SK-N-SH (cell line): ENCODE results near the gene HNRNPC. TPM values are rescaled to one million over a fixed set of nuclear protein-coding genes. Genes with fewer than 3 reads are reported as not detected.

Experiments used
- CTCF ChIA-PET: fragments of 300-600, 350-600 bp; formaldehyde crosslinking; extraction: SDS; loops from one replicate; lab custom pipeline; 2021; lab: Yijun Ruan, JAX
- POLR2A ChIA-PET: fragments of 350-600 bp; sonication (Branson Sonifier 250); formaldehyde crosslinking; extraction: SDS; loops from one replicate; lab custom pipeline; 2020; ENCODE audit warnings: antibody characterized with exemption, inconsistent platforms; lab: Yijun Ruan, JAX
- DNase-seq: peaks from one replicate; pipeline ENCODE4 v3.0.0; 2012
- H2AFZ ChIP-seq: fragments of 200-600 bp; sonication (generic); 2 replicates; pipeline ENCODE4 v1.8.1; 2016; ENCODE audit warnings: antibody characterized with exemption, mild to moderate bottlenecking, low read depth
- H3F3A ChIP-seq: fragments of 200-600 bp; sonication (generic); replicated peaks from 2 replicates; pipeline ENCODE3; 2016; ENCODE audit warnings: antibody characterized with exemption, mild to moderate bottlenecking; ENCODE audit not compliant: insufficient read depth
- H3K27ac ChIP-seq, 2 experiments: fragments of 200-500 bp in 1 of 2; fragments of 200-600 bp in 1 of 2; sonication (Bioruptor generic) in 1 of 2; sonication (generic), shearing (Covaris generic) in 1 of 2; 2 replicates each; pipeline versions ENCODE4 v1.5.1 to v1.6.1; 2014 to 2016; ENCODE audit warnings: low read depth in 2 of 2, inconsistent platforms in 1 of 2, low read length in 1 of 2, mild to moderate bottlenecking in 1 of 2, mixed read lengths in 1 of 2
- H3K27me3 ChIP-seq: fragments of 200-600 bp; sonication (generic), shearing (Covaris generic); 2 replicates; pipeline ENCODE4 v1.6.1; 2016; ENCODE audit warnings: mixed run types; ENCODE audit not compliant: insufficient read depth
- H3K36me3 ChIP-seq, 2 experiments: fragments of 200-500 bp in 1 of 2; fragments of 200-600 bp in 1 of 2; sonication (Bioruptor generic) in 1 of 2; sonication (generic) in 1 of 2; replicated peaks in 1 of 2; 2 replicates each; pipeline versions ENCODE3 to v1.5.1; 2014 to 2016; ENCODE audit warnings: low read length in 1 of 2, mild to moderate bottlenecking in 1 of 2; ENCODE audit not compliant: insufficient read depth in 2 of 2, control insufficient read depth in 1 of 2
- H3K4me1 ChIP-seq, 2 experiments: fragments of 200-500 bp in 1 of 2; fragments of 200-600 bp in 1 of 2; sonication (Bioruptor generic) in 1 of 2; sonication (generic), shearing (Covaris generic) in 1 of 2; 2 replicates each; pipeline versions ENCODE4 v1.5.1 to v1.6.1; 2014 to 2016; ENCODE audit warnings: low read depth in 1 of 2, low read length in 1 of 2, mixed run types in 1 of 2; ENCODE audit not compliant: insufficient read depth in 2 of 2, control insufficient read depth in 1 of 2
- H3K4me2 ChIP-seq: fragments of 200-600 bp; sonication (generic), shearing (Covaris generic); 2 replicates; pipeline ENCODE4 v1.6.1; 2017; ENCODE audit warnings: mixed run types
- H3K4me3 ChIP-seq, 2 experiments: fragments of 200-500 bp in 1 of 2; fragments of 200-600 bp in 1 of 2; sonication (Bioruptor generic) in 1 of 2; sonication (generic), shearing (Covaris generic) in 1 of 2; 2 replicates each; pipeline versions ENCODE4 v1.5.1 to v1.8.1; 2014 to 2016; ENCODE audit warnings: low read depth in 2 of 2, inconsistent platforms in 1 of 2, low read length in 1 of 2, mild to moderate bottlenecking in 1 of 2, mixed read lengths in 1 of 2, moderate library complexity in 1 of 2
- H3K79me2 ChIP-seq: fragments of 200-600 bp; sonication (generic); 2 replicates; pipeline ENCODE4 v1.8.1; 2017; ENCODE audit warnings: mild to moderate bottlenecking; ENCODE audit not compliant: insufficient read depth
- H3K9ac ChIP-seq: fragments of 200-600 bp; sonication (generic); 2 replicates; pipeline ENCODE4 v1.6.1; 2017; ENCODE audit warnings: mixed run types
- H3K9me2 ChIP-seq: fragments of 200-600 bp; sonication (generic); 2 replicates; pipeline ENCODE4 v1.6.1; 2017; ENCODE audit warnings: mixed run types
- H3K9me3 ChIP-seq: fragments of 200-600 bp; sonication (generic); 2 replicates; pipeline ENCODE4 v1.6.1; 2017; ENCODE audit warnings: mixed run types, mild to moderate bottlenecking, moderate library complexity
- H4K20me1 ChIP-seq: fragments of 200-600 bp; sonication (generic); 2 replicates; pipeline ENCODE4 v1.6.1; 2017; ENCODE audit warnings: mild to moderate bottlenecking, mixed run types; ENCODE audit not compliant: insufficient read depth
- EZH2phosphoT487 ChIP-seq: fragments of 200-600 bp; sonication (generic); IDR thresholded peaks from 2 replicates; pipeline ENCODE4 v1.6.1; 2017; ENCODE audit warnings: low read depth, mixed run types, mild to moderate bottlenecking, antibody characterized with exemption, moderate library complexity, borderline replicate concordance
- FOSL2 ChIP-seq: IDR thresholded peaks from 2 replicates; pipeline ENCODE4 v1.4.0; 2012; ENCODE audit warnings: low read depth, mild to moderate bottlenecking, moderate library complexity, borderline replicate concordance
- FOXJ3 ChIP-seq: sonication (generic); formaldehyde crosslinking; IDR thresholded peaks from 2 replicates; pipeline ENCODE4 v1.5.1; 2020; ENCODE audit warnings: mild to moderate bottlenecking, missing genetic modification reagents
- FOXM1 ChIP-seq: IDR thresholded peaks from 2 replicates; pipeline ENCODE4 v1.4.0; 2012; ENCODE audit warnings: low read depth, mild to moderate bottlenecking
- GABPA ChIP-seq: IDR thresholded peaks from 2 replicates; pipeline ENCODE4 v1.4.0; 2012; ENCODE audit warnings: low read depth, mild to moderate bottlenecking
- GATA2 ChIP-seq: sonication (generic); formaldehyde crosslinking; IDR thresholded peaks from 2 replicates; pipeline ENCODE4 v1.5.0; 2020; ENCODE audit warnings: mild to moderate bottlenecking, missing genetic modification reagents
- JUND ChIP-seq: IDR thresholded peaks from 2 replicates; pipeline ENCODE4 v1.4.0; 2012
- RAD21 ChIP-seq: IDR thresholded peaks from 2 replicates; pipeline ENCODE4 v1.6.1; 2012; ENCODE audit warnings: mild to moderate bottlenecking, low read length
- SIN3A ChIP-seq: IDR thresholded peaks from 2 replicates; pipeline ENCODE4 v1.6.1; 2012; ENCODE audit warnings: low read depth, mild to moderate bottlenecking, low read length, moderate library complexity, borderline replicate concordance
- TAF1 ChIP-seq: IDR thresholded peaks from 2 replicates; pipeline ENCODE4 v1.6.1; 2012; ENCODE audit warnings: low read depth, mild to moderate bottlenecking, low read length, moderate library complexity, borderline replicate concordance
- TCF12 ChIP-seq: IDR thresholded peaks from 2 replicates; pipeline ENCODE4 v1.4.0; 2012
- TEAD4 ChIP-seq: IDR thresholded peaks from 2 replicates; pipeline ENCODE4 v1.4.0; 2012; ENCODE audit warnings: mild to moderate bottlenecking, borderline replicate concordance; ENCODE audit not compliant: insufficient read depth
- USF2 ChIP-seq: fragments of 150-350 bp; IDR thresholded peaks from 2 replicates; pipeline ENCODE4 v1.6.1; 2017; ENCODE audit warnings: antibody characterized with exemption, low read length, low read depth, borderline replicate concordance
- WGBS: methylation state at CpG from one replicate; pipeline ENCODE4 v1.1.6; 2017; ENCODE audit warnings: low lambda C conversion rate; 5-methylcytosine and 5-hydroxymethylcytosine counted together
- polyA plus RNA-seq, 3 experiments: library from polyadenylated mRNA; depleted of rRNA; stranded (reverse); fragments of >200 nt; gene quantifications; 2 replicates each; pipeline ENCODE4 v1.2.3, GENCODE V29; 2012
- TF ChIP-seq, protein P1 (sequence below): IDR thresholded peaks from 2 replicates; pipeline ENCODE4; 2012
- TF ChIP-seq, protein P2 (sequence below): IDR thresholded peaks from 2 replicates; pipeline ENCODE4 v1.4.0; 2012; ENCODE audit warnings: low read depth, borderline replicate concordance
- TF ChIP-seq, protein P3 (sequence below): IDR thresholded peaks from 2 replicates; pipeline ENCODE4 v1.6.1; 2012; ENCODE audit warnings: mild to moderate bottlenecking, low read depth, low read length, moderate library complexity
- TF ChIP-seq, protein P4 (sequence below): fragments of 150-350 bp; IDR thresholded peaks from 2 replicates; pipeline ENCODE4 v1.6.1; 2016; ENCODE audit warnings: mild to moderate bottlenecking, low read depth, low read length

HNRNPC gene
- polyA plus RNA-seq, 1 of the 3 experiments (the other 2 are of a cell fraction), result 341 TPM

GRCh38 chr14:21308479-21309237 is 39.4 kb upstream of the HNRNPC start:
- H3K4me1 ChIP-seq, result no peaks in the 10 kb centered on the region; a peak in 1 of 4 replicates
- no peaks in the 10 kb centered on the region for H3K9me3 ChIP-seq
- no peak overlapping the region for H3K4me2 ChIP-seq
- H3K9me2 ChIP-seq, result no peaks in the 10 kb centered on the region
- H3F3A ChIP-seq, result no peaks in the 10 kb centered on the region
- no peak overlapping the region for H3K9ac ChIP-seq
- no peaks in the 10 kb centered on the region for H3K36me3 ChIP-seq
- ChIA-PET CTCF (no interaction called here), POLR2A (no interaction called here)
- 56% methylated on average over 16 of the region's 16 CpGs for WGBS
- no peaks in the 10 kb centered on the region for H4K20me1 ChIP-seq
- H3K4me3 ChIP-seq, result no peak overlapping the region
- H3K79me2 ChIP-seq, result no peaks in the 10 kb centered on the region
- H3K27me3 ChIP-seq, result peaks cover 15% of the 10 kb centered on the region; the same call in 1 of the 2 replicates
- no peak for DNase-seq
- 0 out of 2 replicates have a peak overlapping the region, but pooled peaks have one; percentile 56 for H2AFZ ChIP-seq
- H3K27ac ChIP-seq, result no peak overlapping the region
- TF ChIP-seq, protein P1, sequence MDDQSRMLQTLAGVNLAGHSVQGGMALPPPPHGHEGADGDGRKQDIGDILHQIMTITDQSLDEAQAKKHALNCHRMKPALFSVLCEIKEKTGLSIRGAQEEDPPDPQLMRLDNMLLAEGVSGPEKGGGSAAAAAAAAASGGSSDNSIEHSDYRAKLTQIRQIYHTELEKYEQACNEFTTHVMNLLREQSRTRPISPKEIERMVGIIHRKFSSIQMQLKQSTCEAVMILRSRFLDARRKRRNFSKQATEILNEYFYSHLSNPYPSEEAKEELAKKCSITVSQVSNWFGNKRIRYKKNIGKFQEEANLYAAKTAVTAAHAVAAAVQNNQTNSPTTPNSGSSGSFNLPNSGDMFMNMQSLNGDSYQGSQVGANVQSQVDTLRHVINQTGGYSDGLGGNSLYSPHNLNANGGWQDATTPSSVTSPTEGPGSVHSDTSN, result no peak
- no peak for TF ChIP-seq USF2
- TF ChIP-seq, protein P2, sequence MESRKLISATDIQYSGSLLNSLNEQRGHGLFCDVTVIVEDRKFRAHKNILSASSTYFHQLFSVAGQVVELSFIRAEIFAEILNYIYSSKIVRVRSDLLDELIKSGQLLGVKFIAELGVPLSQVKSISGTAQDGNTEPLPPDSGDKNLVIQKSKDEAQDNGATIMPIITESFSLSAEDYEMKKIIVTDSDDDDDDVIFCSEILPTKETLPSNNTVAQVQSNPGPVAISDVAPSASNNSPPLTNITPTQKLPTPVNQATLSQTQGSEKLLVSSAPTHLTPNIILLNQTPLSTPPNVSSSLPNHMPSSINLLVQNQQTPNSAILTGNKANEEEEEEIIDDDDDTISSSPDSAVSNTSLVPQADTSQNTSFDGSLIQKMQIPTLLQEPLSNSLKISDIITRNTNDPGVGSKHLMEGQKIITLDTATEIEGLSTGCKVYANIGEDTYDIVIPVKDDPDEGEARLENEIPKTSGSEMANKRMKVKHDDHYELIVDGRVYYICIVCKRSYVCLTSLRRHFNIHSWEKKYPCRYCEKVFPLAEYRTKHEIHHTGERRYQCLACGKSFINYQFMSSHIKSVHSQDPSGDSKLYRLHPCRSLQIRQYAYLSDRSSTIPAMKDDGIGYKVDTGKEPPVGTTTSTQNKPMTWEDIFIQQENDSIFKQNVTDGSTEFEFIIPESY, result no peak
- TF ChIP-seq, protein P3, sequence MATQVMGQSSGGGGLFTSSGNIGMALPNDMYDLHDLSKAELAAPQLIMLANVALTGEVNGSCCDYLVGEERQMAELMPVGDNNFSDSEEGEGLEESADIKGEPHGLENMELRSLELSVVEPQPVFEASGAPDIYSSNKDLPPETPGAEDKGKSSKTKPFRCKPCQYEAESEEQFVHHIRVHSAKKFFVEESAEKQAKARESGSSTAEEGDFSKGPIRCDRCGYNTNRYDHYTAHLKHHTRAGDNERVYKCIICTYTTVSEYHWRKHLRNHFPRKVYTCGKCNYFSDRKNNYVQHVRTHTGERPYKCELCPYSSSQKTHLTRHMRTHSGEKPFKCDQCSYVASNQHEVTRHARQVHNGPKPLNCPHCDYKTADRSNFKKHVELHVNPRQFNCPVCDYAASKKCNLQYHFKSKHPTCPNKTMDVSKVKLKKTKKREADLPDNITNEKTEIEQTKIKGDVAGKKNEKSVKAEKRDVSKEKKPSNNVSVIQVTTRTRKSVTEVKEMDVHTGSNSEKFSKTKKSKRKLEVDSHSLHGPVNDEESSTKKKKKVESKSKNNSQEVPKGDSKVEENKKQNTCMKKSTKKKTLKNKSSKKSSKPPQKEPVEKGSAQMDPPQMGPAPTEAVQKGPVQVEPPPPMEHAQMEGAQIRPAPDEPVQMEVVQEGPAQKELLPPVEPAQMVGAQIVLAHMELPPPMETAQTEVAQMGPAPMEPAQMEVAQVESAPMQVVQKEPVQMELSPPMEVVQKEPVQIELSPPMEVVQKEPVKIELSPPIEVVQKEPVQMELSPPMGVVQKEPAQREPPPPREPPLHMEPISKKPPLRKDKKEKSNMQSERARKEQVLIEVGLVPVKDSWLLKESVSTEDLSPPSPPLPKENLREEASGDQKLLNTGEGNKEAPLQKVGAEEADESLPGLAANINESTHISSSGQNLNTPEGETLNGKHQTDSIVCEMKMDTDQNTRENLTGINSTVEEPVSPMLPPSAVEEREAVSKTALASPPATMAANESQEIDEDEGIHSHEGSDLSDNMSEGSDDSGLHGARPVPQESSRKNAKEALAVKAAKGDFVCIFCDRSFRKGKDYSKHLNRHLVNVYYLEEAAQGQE, result no peak
- TF ChIP-seq GATA2, result no peak
- no peak for TF ChIP-seq FOSL2
- no peak for TF ChIP-seq SIN3A
- no peak for TF ChIP-seq GABPA
- no peak for TF ChIP-seq TEAD4
- no peak for TF ChIP-seq FOXM1
- no peak for TF ChIP-seq TAF1
- TF ChIP-seq EZH2phosphoT487, result no peak
- TF ChIP-seq FOXJ3 (CRISPR knock-in tag), result no peak
- TF ChIP-seq TCF12, result no peak
- no peak for TF ChIP-seq RAD21
- TF ChIP-seq, protein P4, sequence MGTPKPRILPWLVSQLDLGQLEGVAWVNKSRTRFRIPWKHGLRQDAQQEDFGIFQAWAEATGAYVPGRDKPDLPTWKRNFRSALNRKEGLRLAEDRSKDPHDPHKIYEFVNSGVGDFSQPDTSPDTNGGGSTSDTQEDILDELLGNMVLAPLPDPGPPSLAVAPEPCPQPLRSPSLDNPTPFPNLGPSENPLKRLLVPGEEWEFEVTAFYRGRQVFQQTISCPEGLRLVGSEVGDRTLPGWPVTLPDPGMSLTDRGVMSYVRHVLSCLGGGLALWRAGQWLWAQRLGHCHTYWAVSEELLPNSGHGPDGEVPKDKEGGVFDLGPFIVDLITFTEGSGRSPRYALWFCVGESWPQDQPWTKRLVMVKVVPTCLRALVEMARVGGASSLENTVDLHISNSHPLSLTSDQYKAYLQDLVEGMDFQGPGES, result no peak
- no peak for TF ChIP-seq JUND
